ENCODE results near the gene DNAJB14. TPM values are rescaled to one million over a fixed set of nuclear protein-coding genes. Genes with fewer than 3 reads are reported as not detected.

The DNAJB14 gene
- total RNA-seq, 4 donors from 2014 or later = 21.2 to 40.0 (median 33.6) TPM

GRCh38 chr4:99979872-99980271, 33.5 kb upstream of the DNAJB14 start:
- Histone ChIP-seq H3K9me3 (no peaks in the 10 kb centered on the region), H3K4me3 (no peak overlapping the region), H3K36me3 (no peaks in the 10 kb centered on the region), H3K4me1 (no peaks in the 10 kb centered on the region), H3K27me3 (no peaks in the 10 kb centered on the region), H3K27ac (replicated peaks in 1 of 4) (no peak overlapping the region)
- DNase-seq (ENCODE audit: extremely low spot score) = no peak
- no peak for TF ChIP-seq EP300 (IDR thresholded peaks at IDR 0.05)
- no peak for TF ChIP-seq POLR2AphosphoS5 (IDR thresholded peaks at IDR 0.05)
- TF ChIP-seq CTCF (IDR thresholded peaks at IDR 0.05) = no peak
- TF ChIP-seq POLR2A (IDR thresholded peaks at IDR 0.05; ENCODE audit: low read depth) = no peak
- intact Hi-C loops (cut with DNase I) = no loop called here

- TF ChIP-seq CTCF (IDR thresholded peaks at IDR 0.05) (no peak), EP300 (IDR thresholded peaks at IDR 0.05) (no peak), POLR2A (IDR thresholded peaks at IDR 0.05; ENCODE audit: low read depth) (no peak), POLR2AphosphoS5 (IDR thresholded peaks at IDR 0.05) (no peak)
- 97% methylated on average over 12 of the region's 12 CpGs for WGBS
- H3K27me3 ChIP-seq = no peaks in the 10 kb centered on the region
- no peaks in the 10 kb centered on the region for H3K36me3 ChIP-seq
- intact Hi-C loops (cut with DNase I) = no loop called here
- no peak overlapping the region for H3K4me3 ChIP-seq
- H3K27ac ChIP-seq (replicated peaks in 1 of 4) = no peak overlapping the region
- no peaks in the 10 kb centered on the region for H3K4me1 ChIP-seq
- DNase-seq (ENCODE audit: extremely low spot score) = no peak
- no peaks in the 10 kb centered on the region for H3K9me3 ChIP-seq
Observed at GRCh38 chr4:99971453-99972111, 25.2 kb upstream of the DNAJB14 start.

DNA sequence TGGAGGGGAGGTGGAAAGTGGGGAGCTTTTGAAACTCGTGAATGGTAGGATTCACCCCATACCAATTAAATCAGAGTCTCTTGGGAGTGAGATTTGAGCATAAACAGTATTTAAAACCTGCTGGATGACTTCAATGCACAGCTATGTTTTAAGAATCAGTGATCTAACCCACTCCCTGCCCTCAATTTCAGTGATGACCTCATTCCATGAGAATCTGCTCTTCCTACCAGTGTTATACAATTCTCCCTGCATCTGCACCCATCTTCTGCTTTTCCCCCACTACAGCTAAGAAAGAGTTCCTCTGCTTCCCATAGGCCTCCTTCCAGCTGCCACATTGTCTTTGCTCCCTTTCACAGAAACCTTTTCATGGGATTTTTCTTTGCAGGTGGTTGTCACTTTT, 21.9 kb upstream of the DNAJB14 start:
- no peaks in the 10 kb centered on the region for H3K36me3 ChIP-seq
- DNase-seq (ENCODE audit: extremely low spot score) = no peak
- no peak overlapping the region for H3K4me3 ChIP-seq
- no peak overlapping the region for H3K27ac ChIP-seq (replicated peaks in 1 of 4)
- H3K4me1 ChIP-seq = no peaks in the 10 kb centered on the region
- TF ChIP-seq CTCF (IDR thresholded peaks at IDR 0.05) (no peak), POLR2AphosphoS5 (IDR thresholded peaks at IDR 0.05) (no peak), POLR2A (IDR thresholded peaks at IDR 0.05; ENCODE audit: low read depth) (no peak), EP300 (IDR thresholded peaks at IDR 0.05) (no peak)
- H3K9me3 ChIP-seq = no peaks in the 10 kb centered on the region
- peaks cover 0 to 4% (median 0%) of the 10 kb centered on the region in 4 donors for H3K27me3 ChIP-seq
- 60% methylated on average over 1 of the region's 1 CpG for WGBS
- intact Hi-C loops (cut with DNase I) = no loop called here

DNA sequence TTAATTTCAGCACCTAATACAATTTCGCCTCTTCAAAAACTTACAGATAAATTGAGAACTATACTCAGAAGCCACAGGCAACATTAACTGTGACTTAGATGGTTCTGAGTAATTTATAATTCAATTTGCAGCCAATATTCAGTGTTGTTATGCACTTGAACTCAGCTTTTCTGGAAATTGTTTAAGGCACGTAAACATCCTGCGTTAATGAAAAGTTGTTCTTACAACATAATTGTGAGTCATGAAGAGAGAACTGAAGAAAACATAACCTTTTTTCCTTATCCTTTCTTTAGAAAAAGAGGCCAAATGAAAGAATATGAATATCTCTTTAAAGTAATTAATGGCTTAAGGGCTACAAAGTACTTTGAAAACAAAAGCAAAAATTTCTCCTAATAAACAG, 20.3 kb upstream of the DNAJB14 start:
- intact Hi-C loops (cut with DNase I) = no loop called here
- no peak for DNase-seq (ENCODE audit: extremely low spot score)
- no peak for TF ChIP-seq EP300 (IDR thresholded peaks at IDR 0.05)
- no peak for TF ChIP-seq CTCF (IDR thresholded peaks at IDR 0.05)
- no peak for TF ChIP-seq POLR2A (IDR thresholded peaks at IDR 0.05; ENCODE audit: low read depth)
- TF ChIP-seq POLR2AphosphoS5 (IDR thresholded peaks at IDR 0.05) = no peak
- Histone ChIP-seq H3K27me3 (peaks cover 0 to 8% (median 0%) of the 10 kb centered on the region in 4 donors), H3K27ac (replicated peaks in 1 of 4) (no peak overlapping the region), H3K4me1 (no peaks in the 10 kb centered on the region), H3K4me3 (no peak overlapping the region), H3K9me3 (no peaks in the 10 kb centered on the region), H3K36me3 (no peaks in the 10 kb centered on the region)
- WGBS = 95% methylated on average over 3 of the region's 3 CpGs

Data from esophagus muscularis mucosa (tissue), 4 donors.